HG03060 (cell line): ENCODE data around the gene EFHB.
"Not testable (repeated sequence)": the region's sequence is repeated elsewhere in the genome, so short reads cannot be mapped to it uniquely, and the experiment has no call there.

Experiments used
- ATAC-seq: cut with Tn5 transposase; IDR thresholded peaks from one replicate; pipeline ENCODE4 v1.9.1; 2021; ENCODE audit warnings: low read depth, moderate number of reproducible peaks; ENCODE audit not compliant: unreplicated experiment

The EFHB gene

GRCh38 chr3:19931767-19932188, 2.2 kb downstream of the EFHB start:
- ATAC-seq, result no peak

DNA sequence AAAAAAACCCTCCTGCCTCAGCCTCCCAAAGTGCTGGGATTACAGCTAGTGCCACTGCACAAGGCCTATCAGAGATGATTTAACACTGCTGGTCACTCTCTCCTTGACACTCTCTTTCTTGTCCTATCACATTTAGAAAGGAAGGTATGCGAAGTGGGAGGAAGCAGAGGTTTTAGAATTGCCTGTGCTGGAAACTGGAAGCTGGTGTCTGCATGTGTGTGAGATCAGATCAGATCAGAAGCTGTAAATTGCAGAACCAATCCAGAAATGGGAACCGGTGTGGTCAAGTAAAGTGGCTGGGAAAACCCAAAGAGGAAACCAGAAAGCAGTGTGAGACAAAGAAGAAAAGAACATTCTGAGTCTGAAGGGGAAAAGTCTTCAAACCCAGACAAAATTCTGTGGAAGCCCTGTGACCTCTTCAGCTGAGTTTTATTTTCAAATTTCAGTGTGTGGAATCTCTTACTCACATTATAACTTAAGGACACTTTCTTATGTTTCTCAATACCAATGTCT, 2.8 kb downstream of the EFHB start:
- ATAC-seq, result peak; percentile 53

- no peak for ATAC-seq
Measured at GRCh38 chr3:19920401-19921080, 13.5 kb downstream of the EFHB start.

GRCh38 chr3:19917167-19917566, 16.9 kb downstream of the EFHB start:
- no peak for ATAC-seq

- no peak for ATAC-seq
Measured at GRCh38 chr3:19911452-19911851, 22.6 kb downstream of the EFHB start.

DNA sequence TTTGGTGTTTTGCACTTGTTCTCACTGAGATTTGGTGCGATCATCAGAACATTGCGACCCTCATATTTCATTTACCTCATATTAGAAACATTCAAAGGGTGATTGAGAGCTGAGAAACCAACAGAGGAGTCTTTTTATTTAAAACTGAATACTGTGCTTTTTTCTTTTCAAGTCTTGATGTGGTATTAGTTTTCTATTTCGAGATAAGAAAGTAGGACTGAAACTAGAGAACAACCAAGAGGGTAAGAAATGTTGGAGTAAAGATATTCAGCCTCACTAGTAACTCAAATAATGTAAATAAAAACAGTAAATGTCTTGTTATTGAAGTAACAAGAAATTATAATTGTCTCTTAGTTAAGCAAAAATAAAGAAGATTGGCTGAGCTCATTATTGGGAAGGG, 26.5 kb downstream of the EFHB start:
- ATAC-seq, result no peak

GRCh38 chr3:19903649-19904048, 30.4 kb downstream of the EFHB start:
- ATAC-seq, result no peak

- no peak for ATAC-seq
Measured at GRCh38 chr3:19901918-19902317, 32.1 kb downstream of the EFHB start.

GRCh38 chr3:19901337-19901736, 32.7 kb downstream of the EFHB start:
- no peak for ATAC-seq

- not testable (repeated sequence) for ATAC-seq
Measured at GRCh38 chr3:19899833-19900232, 34.2 kb downstream of the EFHB start.

DNA sequence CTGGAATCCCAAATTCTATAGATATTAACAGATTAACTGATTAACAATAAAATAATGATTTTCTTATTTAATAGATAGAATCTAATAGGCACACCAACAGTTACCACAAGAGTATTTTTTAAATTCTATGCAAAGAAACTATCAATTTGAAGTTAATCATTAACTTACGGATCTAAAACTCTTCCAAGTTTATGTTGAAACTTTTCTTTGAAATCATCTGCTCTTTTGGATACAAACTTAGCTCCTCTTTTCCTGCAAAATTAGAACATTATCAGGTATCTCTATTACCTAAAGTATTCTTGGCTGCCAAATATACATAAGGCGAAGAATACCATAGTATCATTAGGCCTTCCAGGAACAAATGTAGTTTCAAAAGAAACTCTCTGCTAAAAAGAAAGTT, 34.8 kb downstream of the EFHB start:
- no peak for ATAC-seq

GRCh38 chr3:19898721-19899120, 35.3 kb downstream of the EFHB start:
- ATAC-seq, result no peak

- ATAC-seq, result no peak
Measured at GRCh38 chr3:19891740-19892139, 42.3 kb downstream of the EFHB start.

- no peak for ATAC-seq
Measured at GRCh38 chr3:19888428-19889152, 45.4 kb downstream of the EFHB start.

DNA sequence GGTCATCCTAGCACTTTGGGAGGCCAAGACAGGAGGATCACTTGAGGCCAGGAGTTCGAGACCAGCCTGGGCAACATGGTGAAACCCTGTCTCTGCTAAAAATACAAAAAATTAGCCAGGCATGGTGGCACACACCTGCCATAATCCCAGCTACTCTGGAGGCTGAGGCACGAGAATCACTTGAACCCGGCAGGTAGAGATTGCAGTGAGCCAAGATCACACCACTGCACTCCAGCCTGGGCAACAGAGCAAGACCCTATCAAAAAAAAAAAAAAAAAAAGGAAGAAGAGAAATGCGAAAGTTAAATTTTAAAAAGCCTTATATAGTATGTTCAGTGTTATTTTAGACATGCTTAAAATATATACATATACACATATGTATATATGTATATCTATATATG, 46.9 kb downstream of the EFHB start:
- ATAC-seq, result not testable (repeated sequence)

GRCh38 chr3:19886404-19886803, 47.6 kb downstream of the EFHB start:
- no peak for ATAC-seq

DNA sequence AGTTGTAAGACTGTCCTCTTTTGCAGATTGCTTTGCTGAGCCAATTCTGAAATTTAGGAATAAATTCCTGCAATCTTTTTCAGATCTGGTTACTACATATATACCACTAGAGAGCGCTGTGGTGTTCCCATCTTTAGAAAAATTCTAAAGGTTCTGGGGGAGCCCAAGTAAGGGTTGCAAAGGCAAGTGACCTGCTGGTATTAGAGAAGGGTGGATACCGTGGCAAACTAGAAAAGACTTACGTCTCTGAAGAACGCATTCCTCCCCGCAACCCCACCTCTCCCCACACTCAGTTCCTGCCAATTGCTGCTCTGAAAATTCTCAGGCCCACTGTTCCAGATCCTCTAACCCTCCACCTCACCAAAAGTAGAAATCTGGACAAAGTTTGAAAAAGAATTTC, 48.5 kb downstream of the EFHB start:
- ATAC-seq, result no peak

DNA sequence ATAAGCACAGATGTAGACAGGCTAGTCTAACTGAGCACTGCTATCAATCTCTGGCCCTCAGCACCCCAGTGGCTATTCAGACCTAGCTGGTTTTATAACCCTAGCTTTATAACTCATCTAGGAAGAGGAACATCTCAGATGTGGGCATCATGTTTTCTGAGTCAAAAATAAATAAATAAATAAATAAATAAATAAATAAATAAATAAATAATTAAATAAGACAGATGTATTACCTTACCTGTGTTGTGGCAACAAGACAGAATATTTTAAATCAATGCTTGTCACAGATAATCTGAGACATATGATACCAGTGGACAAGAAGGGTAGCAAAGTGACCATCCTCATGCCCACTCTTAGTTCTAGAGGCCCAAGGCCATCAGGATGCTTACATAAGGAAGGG, 52.2 kb downstream of the EFHB start:
- ATAC-seq, result no peak

- no peak for ATAC-seq
Measured at GRCh38 chr3:19881036-19881435, 53.0 kb downstream of the EFHB start.

GRCh38 chr3:19877656-19878055, 56.4 kb downstream of the EFHB start:
- ATAC-seq, result no peak

DNA sequence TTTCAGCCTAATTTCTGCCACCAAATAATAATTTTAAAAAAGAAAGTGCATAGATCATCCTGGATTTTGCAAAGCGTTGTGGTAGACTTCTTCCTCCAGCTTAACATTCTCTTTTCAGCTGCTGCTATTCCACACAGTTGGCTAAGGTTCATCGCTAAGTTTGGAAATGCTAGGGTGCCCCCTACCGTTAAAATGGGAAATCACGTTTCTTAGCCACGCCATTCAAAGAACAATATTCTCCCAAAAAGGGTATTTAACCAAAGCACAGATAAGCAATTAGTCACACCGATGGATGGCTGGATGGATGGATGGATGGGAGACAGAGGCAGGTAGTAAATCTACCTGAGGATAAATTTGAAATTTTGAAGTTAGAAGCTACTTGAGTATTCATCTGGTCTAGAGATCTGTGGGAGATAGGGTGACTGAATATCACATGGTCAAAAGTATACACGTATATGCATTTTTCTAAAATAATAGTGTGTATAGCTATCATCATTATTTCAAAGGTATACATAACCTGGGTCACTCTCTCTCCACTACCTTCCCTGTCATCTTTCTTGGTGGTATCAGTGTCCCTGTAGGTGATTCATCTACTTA, 67.2 kb downstream of the EFHB start:
- peak; percentile 81 for ATAC-seq

DNA sequence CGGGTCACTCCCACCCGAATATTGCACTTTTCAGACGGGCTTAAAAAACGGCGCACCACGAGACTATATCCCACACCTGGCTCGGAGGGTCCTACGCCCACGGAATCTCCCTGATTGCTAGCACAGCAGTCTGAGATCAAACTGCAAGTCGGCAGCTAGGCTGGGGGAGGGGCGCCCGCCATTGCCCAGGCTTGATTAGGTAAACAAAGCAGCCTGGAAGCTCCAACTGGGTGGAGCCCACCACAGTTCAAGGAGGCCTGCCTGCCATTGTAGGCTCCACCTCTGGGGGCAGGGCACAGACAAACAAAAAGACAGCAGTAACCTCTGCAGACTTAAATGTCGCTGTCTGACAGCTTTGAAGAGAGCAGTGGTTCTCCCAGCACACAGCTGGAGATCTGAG, 78.7 kb downstream of the EFHB start:
- not testable (repeated sequence) for ATAC-seq
